GM12878 (cell line): ENCODE results near the gene XG. TPM values are rescaled to one million over a fixed set of nuclear protein-coding genes. Genes with fewer than 3 reads are reported as not detected.

Experiments used
- ATAC-seq: fragments of 200-7000 bp; cut with Tn5 transposase; 3 replicates; pipeline ENCODE4 v1.9.1; 2020; ENCODE audit warnings: mild to moderate bottlenecking, moderate library complexity
- BruUV-seq: library from RNA; stranded (reverse); fragments of 400-500 nt; replicated peaks from 2 replicates; lab custom pipeline; 2021; lab: Mats Ljungman, UMichigan
- CTCF ChIA-PET: fragments of 300-600 bp; sonication (Branson Sonifier 250); formaldehyde crosslinking; extraction: SDS; loops from one replicate; lab custom pipeline; 2021; ENCODE audit warnings: inconsistent platforms; lab: Yijun Ruan, JAX
- POLR2A ChIA-PET: fragments of 350-600 bp; formaldehyde crosslinking; extraction: SDS; loops from one replicate; lab custom pipeline; 2021; ENCODE audit warnings: inconsistent platforms; lab: Charles Lee
- RAD21 ChIA-PET: fragments of 300-600 bp; sonication (Branson Sonifier 250); formaldehyde crosslinking; loops from one replicate; lab custom pipeline; 2023; ENCODE audit warnings: antibody characterized with exemption; ENCODE audit not compliant: unreplicated experiment; lab: Charles Lee
- SMC1A ChIA-PET: fragments of 300-600 bp; sonication (Branson Sonifier 250); formaldehyde crosslinking; loops from one replicate; lab custom pipeline; 2023; ENCODE audit not compliant: unreplicated experiment, uncharacterized antibody; lab: Charles Lee
- DNase-seq: peaks from one replicate; pipeline ENCODE4 v3.0.0-alpha.2; 2011; ENCODE audit warnings: low read depth, low spot score
- FAIRE-seq: peaks from 3 replicates; lab custom pipeline; 2011; peaks lifted over from hg19 to GRCh38; lab: Jason Lieb, UNC
- H2AFZ ChIP-seq: 2 replicates; pipeline ENCODE4 v1.6.0; 2011; ENCODE audit warnings: low read depth, low read length, control low read depth; ENCODE audit not compliant: control insufficient read depth
- H3K27ac ChIP-seq: 2 replicates; pipeline ENCODE4 v1.5.1; 2011; ENCODE audit warnings: control low read depth; ENCODE audit not compliant: control insufficient read depth, insufficient read depth
- H3K27me3 ChIP-seq, 2 experiments: replicated peaks in 1 of 2; 2 replicates each; pipeline versions ENCODE4 v1.6.0 to v1.6.1; 2011; ENCODE audit warnings: low read length in 1 of 2; ENCODE audit not compliant: control insufficient read depth in 2 of 2, insufficient read depth in 2 of 2
- H3K36me3 ChIP-seq, 2 experiments: 2 replicates each; pipeline ENCODE4 v1.5.1; 2011; ENCODE audit warnings: low read length in 1 of 2; ENCODE audit not compliant: control insufficient read depth in 2 of 2, insufficient read depth in 2 of 2
- H3K4me1 ChIP-seq: 2 replicates; pipeline ENCODE4 v1.6.1; 2011; ENCODE audit warnings: mild to moderate bottlenecking, low read length, moderate library complexity, mixed read lengths; ENCODE audit not compliant: control insufficient read depth, insufficient read depth
- H3K4me2 ChIP-seq: 2 replicates; pipeline ENCODE4 v1.6.0; 2011; ENCODE audit warnings: control low read depth; ENCODE audit not compliant: control insufficient read depth, insufficient read depth
- H3K4me3 ChIP-seq: fragments of 200-600 bp; sonication (generic); 2 replicates; pipeline ENCODE4 v1.5.1; 2016
- H3K79me2 ChIP-seq: 2 replicates; pipeline ENCODE4 v1.6.0; 2011; ENCODE audit warnings: low read length; ENCODE audit not compliant: control insufficient read depth, insufficient read depth
- H3K9ac ChIP-seq: 2 replicates; pipeline ENCODE4 v1.8.0; 2011; ENCODE audit warnings: low read length, control low read depth, mixed read lengths; ENCODE audit not compliant: control insufficient read depth, insufficient read depth
- H3K9me3 ChIP-seq: replicated peaks from 3 replicates; pipeline ENCODE4 v1.5.1; 2011; ENCODE audit warnings: mild to moderate bottlenecking, low read length; ENCODE audit not compliant: control insufficient read depth, insufficient read depth
- H4K20me1 ChIP-seq: 2 replicates; pipeline ENCODE4 v1.6.0; 2011; ENCODE audit not compliant: control insufficient read depth, insufficient read depth
- BCL11A ChIP-seq: IDR thresholded peaks from 2 replicates; pipeline ENCODE4 v1.6.1; 2011; ENCODE audit warnings: low read depth, low read length
- ELK1 ChIP-seq: IDR thresholded peaks from 2 replicates; pipeline ENCODE4 v1.6.1; 2012; ENCODE audit warnings: low read depth, low read length, improper control_type of control experiment
- ESRRA ChIP-seq: IDR thresholded peaks from 2 replicates; pipeline ENCODE4 v1.6.1; 2012; ENCODE audit warnings: mild to moderate bottlenecking, low read length, improper control_type of control experiment
- FOXM1 ChIP-seq: IDR thresholded peaks from 2 replicates; pipeline ENCODE4 v1.6.1; 2012; ENCODE audit warnings: low read depth, mild to moderate bottlenecking, inconsistent platforms, low read length, moderate library complexity
- IKZF1 ChIP-seq: fragments of 450-650 bp; conservative IDR thresholded peaks from 2 replicates; pipeline ENCODE4 v1.6.1; 2017; ENCODE audit warnings: antibody characterized with exemption, mild to moderate bottlenecking
- JUND ChIP-seq: IDR thresholded peaks from 2 replicates; pipeline ENCODE4 v1.6.1; 2012; ENCODE audit warnings: low read depth, mild to moderate bottlenecking, low read length, improper control_type of control experiment, moderate library complexity
- MAX ChIP-seq: IDR thresholded peaks from 2 replicates; pipeline ENCODE4 v1.6.1; 2012; ENCODE audit warnings: low read depth, low read length, improper control_type of control experiment
- MEF2A ChIP-seq: IDR thresholded peaks from 2 replicates; pipeline ENCODE4 v1.6.1; 2011; ENCODE audit warnings: low read depth, mild to moderate bottlenecking, low read length, moderate library complexity; ENCODE audit not compliant: insufficient read depth
- NFYA ChIP-seq: IDR thresholded peaks from 2 replicates; pipeline ENCODE4 v1.6.1; 2011; ENCODE audit warnings: low read depth, mild to moderate bottlenecking, low read length, improper control_type of control experiment, borderline replicate concordance
- PRDM15 ChIP-seq: fragments of 450-650 bp; formaldehyde crosslinking; IDR thresholded peaks from 2 replicates; pipeline ENCODE4 v1.4.0; 2020; ENCODE audit warnings: mild to moderate bottlenecking, moderate library complexity
- SPI1 ChIP-seq: IDR thresholded peaks from 2 replicates; pipeline ENCODE4 v1.6.1; 2011; ENCODE audit warnings: low read depth, mild to moderate bottlenecking, low read length, moderate library complexity, borderline replicate concordance; ENCODE audit not compliant: insufficient read depth
- SRF ChIP-seq, 2 experiments: IDR thresholded peaks; 2 replicates each; pipeline ENCODE4 v1.6.1; 2011; ENCODE audit warnings: low read depth in 2 of 2, low read length in 2 of 2, mild to moderate bottlenecking in 1 of 2, moderate library complexity in 1 of 2
- STAT1 ChIP-seq: fragments of 450-650 bp; conservative IDR thresholded peaks from 2 replicates; pipeline ENCODE4 v1.6.1; 2014; ENCODE audit warnings: antibody characterized with exemption, mild to moderate bottlenecking
- TARDBP ChIP-seq: IDR thresholded peaks from 2 replicates; pipeline ENCODE4 v1.6.1; 2016; ENCODE audit warnings: borderline replicate concordance
- ZNF592 ChIP-seq: fragments of 450-650 bp; IDR thresholded peaks from 2 replicates; pipeline ENCODE4 v1.6.1; 2017; ENCODE audit warnings: mild to moderate bottlenecking, moderate library complexity
- WGBS: methylation state at CpG from one replicate; pipeline ENCODE4 v1.1.6; 2016; ENCODE audit warnings: low lambda C conversion rate; ENCODE audit not compliant: insufficient replicate concordance, insufficient coverage; ENCODE audit errors: missing lambda C conversion rate; 5-methylcytosine and 5-hydroxymethylcytosine counted together
- in situ Hi-C: fragments of 300-500 bp; cut with MboI; formaldehyde crosslinking; loops from 9 replicates; pipeline ENCODE4 v1.14.3; 2018; ENCODE audit warnings: mixed read lengths
- intact Hi-C: fragments of 100-400 bp; cut with micrococcal nuclease; formaldehyde crosslinking; loops from one replicate; pipeline ENCODE4 v1.14.2; 2022; ENCODE audit not compliant: unreplicated experiment
- polyA plus RNA-seq, 11 experiments: library from polyadenylated mRNA; depleted of rRNA in 4 of 11; unstranded in 6 of 11; stranded (reverse) in 5 of 11; fragments of >200 nt; fragmentation: Nextera tagmentation in 4 of 11; fragmentation: Illumina TruSeq in 1 of 11; extraction: Ambion mirVana in 4 of 11; extraction: Trizol in 1 of 11; gene quantifications; 1 replicate in 1 of 11; 2 replicates in 10 of 11; pipeline versions ENCODE4 v1.2.1 to v1.2.3, GENCODE V29; 2011 to 2016; ENCODE audit warnings: inconsistent platforms in 2 of 11, missing spikeins in 2 of 11, low read depth in 1 of 11
- total RNA-seq, 4 experiments: library from RNA; depleted of rRNA in 3 of 4; stranded (reverse); fragments of >200 nt in 3 of 4; fragmentation: Illumina TruSeq in 1 of 4; extraction: Trizol in 1 of 4; gene quantifications; 2 replicates each; pipeline versions ENCODE4 v1.2.1 to v1.2.3, GENCODE V29; 2013 to 2021

XG gene
- total and polyA plus RNA-seq, 10 of the 15 experiments (the other 5 are each of a cell fraction or from before 2014, with no cell fraction given), result not detected

GRCh38 chrX:2774057-2774456 lies 22.2 kb downstream of the XG start:
- H3K4me1 ChIP-seq, result no peaks in the 10 kb centered on the region
- DNase-seq, result no peak
- H3K79me2 ChIP-seq, result no peaks in the 10 kb centered on the region
- in situ Hi-C loops, result no loop called here
- no peak overlapping the region for H3K27ac ChIP-seq
- no TSS peak for BruUV-seq
- H3K9ac ChIP-seq, result no peak overlapping the region
- ATAC-seq, result no peak
- SMC1A ChIA-PET, result no interaction called here
- CTCF ChIA-PET, result no interaction called here
- H3K36me3 ChIP-seq, result no peaks in the 10 kb centered on the region
- intact Hi-C loops, result no loop called here
- H3K27me3 ChIP-seq, result no peaks in the 10 kb centered on the region
- POLR2A ChIA-PET, result no interaction called here
- WGBS, result 28% methylated on average over 5 of the region's 5 CpGs
- no peak overlapping the region for H3K4me2 ChIP-seq
- H3K9me3 ChIP-seq, result no peaks in the 10 kb centered on the region; the same call in 2 of the 3 replicates
- RAD21 ChIA-PET, result no interaction called here
- no peak for FAIRE-seq
- no peak overlapping the region for H3K4me3 ChIP-seq
- TF ChIP-seq ELK1 (no peak), PRDM15 (CRISPR knock-in tag) (no peak), STAT1 (no peak), ZNF592 (no peak), IKZF1 (no peak), SRF (IDR thresholded peaks at IDR 0.05; ENCODE audit: low read depth in 2 of 2, low read length in 2 of 2) (no peak), MEF2A (no peak), JUND (no peak), FOXM1 (no peak), TARDBP (no peak), NFYA (no peak), SPI1 (no peak), BCL11A (no peak), MAX (no peak), ESRRA (no peak)
- no peak overlapping the region for H2AFZ ChIP-seq
- no peaks in the 10 kb centered on the region for H4K20me1 ChIP-seq
